ENCODE results near the gene ADAM22.

- TF ChIP-seq, protein P1, sequence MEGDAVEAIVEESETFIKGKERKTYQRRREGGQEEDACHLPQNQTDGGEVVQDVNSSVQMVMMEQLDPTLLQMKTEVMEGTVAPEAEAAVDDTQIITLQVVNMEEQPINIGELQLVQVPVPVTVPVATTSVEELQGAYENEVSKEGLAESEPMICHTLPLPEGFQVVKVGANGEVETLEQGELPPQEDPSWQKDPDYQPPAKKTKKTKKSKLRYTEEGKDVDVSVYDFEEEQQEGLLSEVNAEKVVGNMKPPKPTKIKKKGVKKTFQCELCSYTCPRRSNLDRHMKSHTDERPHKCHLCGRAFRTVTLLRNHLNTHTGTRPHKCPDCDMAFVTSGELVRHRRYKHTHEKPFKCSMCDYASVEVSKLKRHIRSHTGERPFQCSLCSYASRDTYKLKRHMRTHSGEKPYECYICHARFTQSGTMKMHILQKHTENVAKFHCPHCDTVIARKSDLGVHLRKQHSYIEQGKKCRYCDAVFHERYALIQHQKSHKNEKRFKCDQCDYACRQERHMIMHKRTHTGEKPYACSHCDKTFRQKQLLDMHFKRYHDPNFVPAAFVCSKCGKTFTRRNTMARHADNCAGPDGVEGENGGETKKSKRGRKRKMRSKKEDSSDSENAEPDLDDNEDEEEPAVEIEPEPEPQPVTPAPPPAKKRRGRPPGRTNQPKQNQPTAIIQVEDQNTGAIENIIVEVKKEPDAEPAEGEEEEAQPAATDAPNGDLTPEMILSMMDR (IDR thresholded peaks at IDR 0.05) = no peak
- no peak for TF ChIP-seq POLR2A (IDR thresholded peaks at IDR 0.05)
Observed at GRCh38 chr7:88212918-88213317, 278.9 kb downstream of the ADAM22 start.
